Hepatocyte (in vitro differentiated cells): ENCODE measurements around the gene CACNA1C. TPM values are rescaled to one million over a fixed set of nuclear protein-coding genes. Genes with fewer than 3 reads are reported as not detected.

Source experiments
- DNase-seq: peaks from one replicate; pipeline ENCODE4 v3.0.0-alpha.2; 2016; ENCODE audit warnings: low spot score
- H2AFZ ChIP-seq: fragments of 200-600 bp; sonication (generic); 2 replicates; pipeline ENCODE4 v1.6.0; 2016; ENCODE audit warnings: antibody characterized with exemption, mild to moderate bottlenecking
- H3K27ac ChIP-seq: fragments of 200-600 bp; sonication (generic); 2 replicates; pipeline ENCODE4 v1.5.1; 2016; ENCODE audit warnings: mild to moderate bottlenecking
- H3K27me3 ChIP-seq: fragments of 200-600 bp; sonication (generic); 2 replicates; pipeline ENCODE4 v1.6.1; 2016
- H3K36me3 ChIP-seq: fragments of 200-600 bp; sonication (generic); replicated peaks from 2 replicates; pipeline ENCODE4 v1.5.1; 2016; ENCODE audit warnings: low read depth; ENCODE audit not compliant: insufficient read depth
- H3K4me1 ChIP-seq: fragments of 200-600 bp; sonication (generic); 2 replicates; pipeline ENCODE4 v1.5.1; 2016; ENCODE audit warnings: mild to moderate bottlenecking, moderate library complexity; ENCODE audit not compliant: insufficient read depth
- H3K4me2 ChIP-seq: fragments of 200-600 bp; sonication (generic); 2 replicates; pipeline ENCODE4 v1.6.0; 2016
- H3K4me3 ChIP-seq: fragments of 200-600 bp; sonication (generic); 2 replicates; pipeline ENCODE4 v1.5.1; 2016; ENCODE audit warnings: mild to moderate bottlenecking
- H3K79me2 ChIP-seq: fragments of 200-600 bp; sonication (generic); 2 replicates; pipeline ENCODE4 v1.6.0; 2017; ENCODE audit warnings: mild to moderate bottlenecking
- H3K9me2 ChIP-seq: fragments of 200-600 bp; sonication (generic); replicated peaks from 2 replicates; pipeline ENCODE4 v1.6.0; 2017; ENCODE audit warnings: mild to moderate bottlenecking; ENCODE audit not compliant: insufficient read depth
- H3K9me3 ChIP-seq: fragments of 200-600 bp; sonication (generic); 2 replicates; pipeline ENCODE4 v1.5.1; 2016; ENCODE audit warnings: low read depth, mild to moderate bottlenecking
- H4K20me1 ChIP-seq: fragments of 200-600 bp; sonication (generic); 2 replicates; pipeline ENCODE4 v1.6.0; 2016; ENCODE audit warnings: mild to moderate bottlenecking; ENCODE audit not compliant: insufficient read depth, poor library complexity, severe bottlenecking
- EZH2 ChIP-seq: fragments of 200-600 bp; sonication (generic); IDR thresholded peaks from 2 replicates; pipeline ENCODE4 v1.6.1; 2016; ENCODE audit warnings: antibody characterized with exemption, mild to moderate bottlenecking, borderline replicate concordance
- EZH2phosphoT487 ChIP-seq: fragments of 200-600 bp; sonication (generic); IDR thresholded peaks from one replicate; pipeline ENCODE4 v1.6.1; 2018; ENCODE audit warnings: antibody characterized with exemption, mild to moderate bottlenecking, low read depth, moderate library complexity; ENCODE audit not compliant: unreplicated experiment, severe bottlenecking
- WGBS: methylation state at CpG from one replicate; pipeline ENCODE4 v1.1.6; 2016; ENCODE audit warnings: low lambda C conversion rate; ENCODE audit errors: missing lambda C conversion rate; 5-methylcytosine and 5-hydroxymethylcytosine counted together
- polyA plus RNA-seq: library from polyadenylated mRNA; unstranded; fragments of >200 nt; fragmentation: Nextera tagmentation; extraction: Ambion mirVana; gene quantifications from 2 replicates; pipeline ENCODE4 v1.2.1, GENCODE V29; 2016
- total RNA-seq: library from RNA; depleted of rRNA; stranded (reverse); fragments of >200 nt; gene quantifications from 2 replicates; pipeline ENCODE4 v1.2.3, GENCODE V29; 2014
- TF ChIP-seq, protein P1 (sequence below): fragments of 200-600 bp; sonication (generic); IDR thresholded peaks from 2 replicates; pipeline ENCODE4 v1.5.1; 2016; ENCODE audit warnings: antibody characterized with exemption, mild to moderate bottlenecking; ENCODE audit not compliant: poor library complexity

Gene CACNA1C
- total and polyA plus RNA-seq, 2 experiments from 2014 or later, result 3.2 to 4.0 TPM

DNA sequence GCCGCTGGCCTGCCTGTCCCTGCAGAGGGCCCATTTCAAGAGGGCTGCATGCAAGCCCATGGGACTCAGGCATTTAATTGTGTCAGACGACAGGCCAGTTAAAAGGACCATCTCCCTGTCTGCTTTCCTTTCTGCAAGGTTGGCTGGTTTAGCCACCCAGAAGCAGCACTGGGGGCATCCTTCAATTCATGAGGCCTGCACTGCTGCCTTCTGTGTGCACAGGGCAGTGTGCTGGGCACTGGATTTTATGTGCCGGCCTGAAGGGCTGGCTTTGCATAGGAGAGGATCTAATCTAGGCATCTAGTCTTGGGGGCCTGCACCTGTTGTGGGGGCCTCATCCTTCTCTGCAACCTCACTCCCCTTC lies 627.9 kb downstream of the CACNA1C start:
- no peaks in the 10 kb centered on the region for H3K79me2 ChIP-seq
- H3K9me2 ChIP-seq, result no peaks in the 10 kb centered on the region
- no peaks in the 10 kb centered on the region for H3K9me3 ChIP-seq
- H3K36me3 ChIP-seq, result no peaks in the 10 kb centered on the region
- H3K27me3 ChIP-seq, result no peaks in the 10 kb centered on the region
- no peak for DNase-seq
- no peaks in the 10 kb centered on the region for H3K4me1 ChIP-seq
- WGBS, result 84% methylated on average over 3 of the region's 3 CpGs
- no peak overlapping the region for H3K4me2 ChIP-seq
- no peak overlapping the region for H3K27ac ChIP-seq
- no peaks in the 10 kb centered on the region for H4K20me1 ChIP-seq
- no peak overlapping the region for H2AFZ ChIP-seq
- no peak overlapping the region for H3K4me3 ChIP-seq
- no peak for TF ChIP-seq EZH2phosphoT487
- TF ChIP-seq, protein P1, sequence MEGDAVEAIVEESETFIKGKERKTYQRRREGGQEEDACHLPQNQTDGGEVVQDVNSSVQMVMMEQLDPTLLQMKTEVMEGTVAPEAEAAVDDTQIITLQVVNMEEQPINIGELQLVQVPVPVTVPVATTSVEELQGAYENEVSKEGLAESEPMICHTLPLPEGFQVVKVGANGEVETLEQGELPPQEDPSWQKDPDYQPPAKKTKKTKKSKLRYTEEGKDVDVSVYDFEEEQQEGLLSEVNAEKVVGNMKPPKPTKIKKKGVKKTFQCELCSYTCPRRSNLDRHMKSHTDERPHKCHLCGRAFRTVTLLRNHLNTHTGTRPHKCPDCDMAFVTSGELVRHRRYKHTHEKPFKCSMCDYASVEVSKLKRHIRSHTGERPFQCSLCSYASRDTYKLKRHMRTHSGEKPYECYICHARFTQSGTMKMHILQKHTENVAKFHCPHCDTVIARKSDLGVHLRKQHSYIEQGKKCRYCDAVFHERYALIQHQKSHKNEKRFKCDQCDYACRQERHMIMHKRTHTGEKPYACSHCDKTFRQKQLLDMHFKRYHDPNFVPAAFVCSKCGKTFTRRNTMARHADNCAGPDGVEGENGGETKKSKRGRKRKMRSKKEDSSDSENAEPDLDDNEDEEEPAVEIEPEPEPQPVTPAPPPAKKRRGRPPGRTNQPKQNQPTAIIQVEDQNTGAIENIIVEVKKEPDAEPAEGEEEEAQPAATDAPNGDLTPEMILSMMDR, result no peak
- TF ChIP-seq EZH2, result no peak

DNA sequence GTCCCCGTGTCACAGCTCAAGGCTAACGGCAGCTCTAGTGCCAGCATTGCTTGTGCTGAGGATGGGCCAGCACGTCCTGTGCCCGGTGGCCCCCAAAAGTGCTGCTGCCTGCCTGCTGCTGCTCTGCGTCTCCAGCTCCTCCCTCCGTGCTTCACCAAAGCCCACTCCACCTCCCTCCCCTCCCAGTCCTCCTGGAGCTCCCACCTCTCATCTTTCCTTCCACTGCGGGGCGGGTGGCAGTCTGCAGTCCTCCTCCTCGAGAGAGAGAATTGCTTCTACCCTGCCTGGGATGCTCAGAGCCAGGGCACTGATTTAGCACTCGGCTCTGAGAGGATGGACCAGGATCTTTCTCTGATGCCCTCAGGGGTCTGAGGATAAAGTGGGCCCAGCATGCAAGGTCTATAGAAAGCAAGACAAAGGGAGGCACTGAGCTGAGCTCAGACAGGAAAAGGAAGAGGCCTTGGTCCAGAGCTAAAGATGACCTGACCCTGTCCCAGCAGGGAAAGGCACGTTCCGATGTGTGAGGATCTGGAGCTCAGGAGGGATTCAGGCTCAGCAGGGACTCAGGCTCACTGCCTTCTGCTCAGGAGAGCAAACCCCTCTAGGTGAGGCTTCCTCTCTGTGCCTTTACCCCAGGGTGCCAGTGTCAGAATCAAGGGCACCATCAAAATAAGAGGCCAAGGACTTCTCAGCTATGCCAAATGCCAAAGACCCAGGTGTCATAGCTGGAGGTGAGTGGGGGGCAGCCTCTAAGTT lies 628.8 kb downstream of the CACNA1C start:
- DNase-seq, result no peak
- 75% methylated on average over 12 of the region's 12 CpGs for WGBS
- H3K4me1 ChIP-seq, result no peaks in the 10 kb centered on the region
- no peaks in the 10 kb centered on the region for H3K9me3 ChIP-seq
- no peaks in the 10 kb centered on the region for H3K79me2 ChIP-seq
- no peaks in the 10 kb centered on the region for H3K27me3 ChIP-seq
- no peaks in the 10 kb centered on the region for H3K36me3 ChIP-seq
- TF ChIP-seq EZH2phosphoT487, result no peak
- TF ChIP-seq EZH2, result no peak
- TF ChIP-seq, protein P1, result no peak
- H3K4me3 ChIP-seq, result no peak overlapping the region
- H3K27ac ChIP-seq, result no peak overlapping the region
- no peak overlapping the region for H3K4me2 ChIP-seq
- H2AFZ ChIP-seq, result no peak overlapping the region
- no peaks in the 10 kb centered on the region for H4K20me1 ChIP-seq
- no peaks in the 10 kb centered on the region for H3K9me2 ChIP-seq

DNA sequence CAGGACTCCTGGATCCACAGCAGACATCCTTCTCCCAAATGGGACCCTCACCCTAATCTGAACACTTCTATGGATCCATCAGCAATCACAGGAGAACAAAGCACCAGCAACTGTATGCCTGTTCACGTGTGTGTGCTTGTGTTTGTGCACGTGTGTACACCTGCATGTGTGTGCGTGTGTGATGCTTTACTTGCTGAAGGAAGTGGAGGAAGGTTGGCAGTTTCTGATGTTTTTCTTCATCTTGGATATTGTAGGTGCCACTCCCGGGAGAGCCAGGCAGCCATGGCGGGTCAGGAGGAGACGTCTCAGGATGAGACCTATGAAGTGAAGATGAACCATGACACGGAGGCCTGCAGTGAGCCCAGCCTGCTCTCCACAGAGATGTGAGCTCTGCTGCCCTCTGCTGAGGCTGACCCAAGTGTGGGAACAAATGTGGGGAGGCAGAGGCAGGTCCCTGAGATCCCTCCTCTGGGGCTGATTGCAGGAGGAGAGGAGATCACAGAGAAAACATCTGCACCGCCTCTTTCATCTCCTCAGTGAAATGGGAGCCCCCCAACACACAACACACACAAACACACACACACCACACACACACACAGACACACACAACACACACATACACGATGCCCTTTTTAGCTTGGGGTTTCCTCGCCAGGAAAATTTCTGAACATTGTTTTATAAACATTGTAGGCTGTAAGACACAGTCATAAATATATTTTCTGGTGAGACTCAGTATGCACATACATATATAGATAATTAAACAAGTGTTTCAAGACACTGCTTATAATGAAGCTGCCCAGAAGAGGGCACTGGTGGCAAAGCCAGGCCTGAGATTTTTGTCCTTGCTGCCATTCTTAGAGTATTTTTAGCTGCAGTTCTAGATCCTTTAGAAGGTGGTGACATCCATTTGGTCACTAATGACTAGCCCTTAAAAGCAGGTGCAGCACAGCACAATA lies 629.8 kb downstream of the CACNA1C start:
- Histone ChIP-seq H3K4me2 (no peak overlapping the region), H3K4me3 (no peak overlapping the region), H3K4me1 (no peaks in the 10 kb centered on the region), H4K20me1 (no peaks in the 10 kb centered on the region), H3K79me2 (no peaks in the 10 kb centered on the region), H2AFZ (no peak overlapping the region), H3K9me2 (no peaks in the 10 kb centered on the region), H3K9me3 (no peaks in the 10 kb centered on the region), H3K27ac (no peak overlapping the region), H3K36me3 (no peaks in the 10 kb centered on the region), H3K27me3 (no peaks in the 10 kb centered on the region)
- WGBS, result 70% methylated on average over 10 of the region's 10 CpGs
- peak; percentile 44 for DNase-seq
- TF ChIP-seq EZH2phosphoT487 (no peak), EZH2 (no peak)
- TF ChIP-seq, protein P1, result peak; percentile 61
